Measurements from ENCODE around the gene HOXC13.

Gene HOXC13

GRCh38 chr12:53938326-53939140 lies at the start of gene HOXC13:
TSS of gene HOXC13 (plus strand) at chr12:53938831. CDS start at chr12:53938907, 76 bp downstream.
- peak; percentile 29 for DNase-seq

DNA sequence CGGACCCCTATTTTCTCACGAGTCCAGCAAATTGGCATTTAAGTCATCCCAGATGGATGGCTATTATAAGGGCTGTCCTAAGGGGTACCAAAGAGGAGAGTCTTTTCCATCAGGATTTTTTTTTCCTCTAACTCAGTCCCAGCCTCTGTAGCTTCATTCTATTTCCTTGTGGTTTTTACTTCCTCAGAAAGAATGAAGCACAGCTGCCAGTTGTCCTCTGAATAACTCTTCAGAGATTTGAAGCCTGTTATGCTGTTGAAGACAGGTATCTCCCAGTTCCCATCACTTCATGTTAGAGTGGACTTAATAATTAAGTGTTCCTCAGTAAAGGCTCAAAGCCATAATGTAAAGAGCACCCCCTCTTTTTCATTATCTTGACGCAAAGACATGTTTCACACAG lies 48.5 kb upstream of the HOXC13 start:
- DNase-seq = no peak

GRCh38 chr12:53892762-53893395 lies 45.8 kb upstream of the HOXC13 start:
- no peak for DNase-seq

DNA sequence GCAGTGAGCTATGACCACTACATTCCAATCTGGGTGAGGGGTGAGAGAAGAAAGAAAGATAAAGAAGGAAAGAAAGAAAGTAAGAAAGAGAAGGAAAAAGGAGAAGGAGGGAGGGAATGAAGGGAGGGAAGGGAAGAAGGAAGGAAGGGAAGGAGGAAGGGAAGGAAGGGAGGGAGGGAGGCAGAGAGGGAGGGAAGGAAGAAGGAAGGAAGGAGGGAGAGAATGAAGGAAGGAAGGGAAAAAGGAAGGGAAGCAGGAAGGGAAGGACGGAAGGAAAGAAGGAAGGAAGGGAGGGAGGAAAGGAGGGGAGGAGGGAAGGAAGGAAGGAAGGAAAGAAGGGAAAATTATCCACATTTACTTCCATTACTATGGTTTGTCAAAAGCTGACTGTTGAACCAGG lies 39.4 kb upstream of the HOXC13 start:
- DNase-seq = no peak

DNA sequence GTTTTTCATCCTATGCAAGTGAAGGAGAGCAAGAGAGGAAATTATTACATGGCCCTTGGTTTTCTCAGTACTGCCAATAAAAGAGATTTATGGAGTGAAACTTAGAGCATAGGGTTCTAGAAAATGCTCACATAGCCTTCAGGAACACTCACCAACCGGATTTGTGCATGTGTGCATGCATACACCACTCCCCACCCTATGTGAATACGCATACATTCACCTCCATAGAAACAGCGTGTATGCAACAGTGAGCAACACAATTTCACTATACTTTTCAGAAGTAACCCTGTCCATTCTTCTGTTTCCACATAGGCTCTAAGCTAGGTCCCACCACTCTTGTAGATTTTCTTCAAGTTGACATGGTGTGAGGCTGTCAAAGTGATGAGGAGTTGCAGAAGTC lies 31.5 kb upstream of the HOXC13 start:
- no peak for DNase-seq

GRCh38 chr12:53916788-53917655 lies 21.6 kb upstream of the HOXC13 start:
- no peak for DNase-seq

GRCh38 chr12:53924521-53925405 lies 13.9 kb upstream of the HOXC13 start:
- no peak for DNase-seq

DNA sequence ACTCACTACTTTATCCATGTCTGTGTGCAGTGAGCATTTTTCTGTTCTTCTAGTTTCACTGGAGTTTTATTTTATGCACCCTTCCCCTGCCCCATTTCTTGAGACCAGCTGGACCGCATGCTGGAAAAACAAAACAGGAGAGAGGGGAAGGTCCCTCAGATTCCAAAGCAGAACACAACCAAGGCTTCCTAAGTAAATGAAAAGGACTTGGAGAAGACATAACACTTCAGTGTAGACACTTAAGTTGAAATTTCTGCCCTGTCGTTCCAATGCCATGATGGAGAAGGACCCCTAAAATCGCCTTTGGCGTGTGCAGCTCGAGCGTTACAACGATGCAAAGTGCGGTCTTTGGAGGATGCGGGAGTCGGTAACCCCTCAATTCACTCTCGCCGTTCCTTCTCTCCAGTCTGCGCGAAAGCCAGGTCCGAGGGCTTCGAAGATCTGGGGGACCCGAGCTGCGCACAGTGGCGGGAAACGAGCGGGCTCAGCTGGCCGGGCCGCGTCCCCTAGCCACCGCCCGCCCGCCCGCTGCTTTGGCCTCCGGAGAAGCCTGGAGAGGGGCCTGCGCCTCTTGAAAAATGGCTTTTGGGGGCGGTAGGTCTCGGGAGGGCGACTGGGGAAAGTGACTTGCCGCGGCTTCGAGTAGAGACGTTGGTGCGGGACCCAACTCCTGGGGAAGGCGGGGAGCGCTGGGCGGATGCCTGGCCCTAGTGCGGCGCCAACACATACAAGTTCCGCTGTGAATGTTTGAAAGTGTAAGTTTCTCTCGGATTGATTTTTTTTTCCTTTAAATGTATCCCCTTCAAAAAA lies 11.2 kb upstream of the HOXC13 start:
- no peak for DNase-seq

GRCh38 chr12:53928054-53928835 lies 10.4 kb upstream of the HOXC13 start:
- DNase-seq = no peak

DNA sequence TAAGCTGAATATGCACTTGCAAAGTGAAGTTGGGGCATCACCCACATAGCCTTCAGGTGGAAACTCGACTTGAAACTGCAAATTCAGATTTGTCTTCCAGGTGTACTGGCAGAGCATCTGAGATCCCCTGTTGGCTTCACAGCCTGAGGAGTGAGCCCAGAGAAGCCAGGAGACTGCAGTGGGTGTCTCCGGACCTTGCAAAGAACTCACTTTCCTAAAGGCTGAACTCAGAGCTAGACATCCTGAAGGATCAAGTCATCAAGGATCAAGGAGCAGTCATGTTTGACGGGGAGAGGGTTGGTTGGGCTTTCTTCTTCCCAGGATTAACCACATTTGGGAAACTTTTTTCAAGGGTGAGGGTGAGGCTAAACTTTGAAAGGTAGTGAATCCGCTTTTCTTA lies 9.1 kb upstream of the HOXC13 start:
- no peak for DNase-seq

DNA sequence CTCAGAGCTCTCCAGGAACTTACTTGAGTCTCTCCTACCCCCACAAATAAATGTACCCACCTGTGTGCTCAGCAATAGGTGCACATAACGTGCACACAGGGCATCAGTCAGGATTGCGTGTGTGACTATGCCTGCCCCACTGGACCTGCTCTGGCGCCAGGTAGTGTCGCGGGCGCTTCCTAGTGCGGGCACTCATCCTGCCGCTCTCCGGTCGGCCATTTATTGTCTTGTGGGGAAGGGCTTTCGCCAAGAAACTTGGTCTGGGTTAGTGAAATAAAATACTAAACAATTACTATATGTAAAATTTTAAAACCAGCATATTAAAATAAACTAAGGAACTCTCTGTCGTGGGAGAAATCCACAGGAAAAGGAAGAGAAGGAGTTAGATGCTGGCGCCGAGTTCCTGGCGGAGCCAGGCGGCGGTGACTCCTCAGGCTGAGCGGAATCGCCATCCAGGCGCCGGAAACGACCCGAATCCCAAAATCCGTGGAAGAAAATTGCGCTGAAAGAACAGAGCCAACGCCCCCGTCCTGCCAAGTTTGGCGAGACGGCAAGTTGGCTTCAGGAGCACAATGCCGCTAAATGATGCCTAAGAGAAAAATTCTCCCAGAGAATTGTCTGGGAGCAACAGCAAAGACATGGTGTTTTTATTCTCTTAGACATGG lies 7.9 kb upstream of the HOXC13 start:
- DNase-seq = no peak

DNA sequence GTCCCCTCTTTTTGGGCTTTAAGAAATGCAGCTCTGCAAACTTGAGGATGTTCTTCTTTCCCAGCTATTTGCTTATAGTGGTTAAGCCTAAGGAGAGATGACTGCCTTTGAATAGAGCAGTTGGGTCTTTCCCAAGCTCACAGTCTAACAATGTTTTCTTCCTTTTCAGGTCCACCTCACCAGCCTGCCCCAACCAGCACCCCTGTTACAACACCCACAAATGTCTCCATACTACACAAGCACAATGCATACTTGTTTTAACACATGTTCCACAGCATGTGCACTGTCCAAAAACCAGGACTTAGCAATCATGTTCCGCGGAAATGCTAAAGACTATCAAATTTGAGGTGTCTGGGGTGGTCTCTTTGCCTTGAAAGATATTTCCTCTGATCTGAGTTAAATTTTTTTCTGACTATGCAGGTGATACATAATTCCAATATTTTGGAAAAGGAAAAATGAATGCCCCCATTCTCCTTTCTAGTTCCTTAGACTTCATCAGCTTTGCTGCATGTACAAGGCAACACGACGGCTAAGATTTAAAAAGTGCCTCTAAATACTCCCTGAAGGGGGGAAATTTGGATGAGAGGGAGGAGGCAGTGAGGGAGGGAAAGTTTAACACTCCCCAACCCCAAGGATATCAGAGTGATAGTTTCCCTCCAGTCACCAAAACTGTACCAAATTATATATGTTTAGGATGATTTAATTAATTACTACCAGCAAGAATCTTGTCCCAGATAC lies 6.6 kb upstream of the HOXC13 start:
- DNase-seq = no peak

DNA sequence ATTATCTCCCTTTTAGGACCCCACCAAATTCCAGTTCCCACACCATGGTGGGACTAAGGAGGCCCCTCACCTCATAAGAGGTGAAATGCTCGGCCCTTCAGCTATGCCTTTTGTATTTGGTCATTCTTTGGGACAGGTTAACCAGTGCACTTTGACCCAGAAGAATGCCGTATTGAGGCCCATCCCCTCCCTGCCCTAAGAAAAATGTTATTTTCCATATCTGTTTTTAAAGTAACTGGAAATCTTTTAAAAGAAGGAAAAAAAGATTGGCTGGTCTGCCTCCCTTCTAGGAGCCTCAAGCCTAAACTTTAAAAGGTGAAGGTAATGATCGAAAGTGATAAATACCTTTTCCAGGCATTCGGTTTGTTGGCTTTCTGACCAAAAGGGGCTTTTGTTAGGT lies 5.7 kb upstream of the HOXC13 start:
- no peak for DNase-seq

DNA sequence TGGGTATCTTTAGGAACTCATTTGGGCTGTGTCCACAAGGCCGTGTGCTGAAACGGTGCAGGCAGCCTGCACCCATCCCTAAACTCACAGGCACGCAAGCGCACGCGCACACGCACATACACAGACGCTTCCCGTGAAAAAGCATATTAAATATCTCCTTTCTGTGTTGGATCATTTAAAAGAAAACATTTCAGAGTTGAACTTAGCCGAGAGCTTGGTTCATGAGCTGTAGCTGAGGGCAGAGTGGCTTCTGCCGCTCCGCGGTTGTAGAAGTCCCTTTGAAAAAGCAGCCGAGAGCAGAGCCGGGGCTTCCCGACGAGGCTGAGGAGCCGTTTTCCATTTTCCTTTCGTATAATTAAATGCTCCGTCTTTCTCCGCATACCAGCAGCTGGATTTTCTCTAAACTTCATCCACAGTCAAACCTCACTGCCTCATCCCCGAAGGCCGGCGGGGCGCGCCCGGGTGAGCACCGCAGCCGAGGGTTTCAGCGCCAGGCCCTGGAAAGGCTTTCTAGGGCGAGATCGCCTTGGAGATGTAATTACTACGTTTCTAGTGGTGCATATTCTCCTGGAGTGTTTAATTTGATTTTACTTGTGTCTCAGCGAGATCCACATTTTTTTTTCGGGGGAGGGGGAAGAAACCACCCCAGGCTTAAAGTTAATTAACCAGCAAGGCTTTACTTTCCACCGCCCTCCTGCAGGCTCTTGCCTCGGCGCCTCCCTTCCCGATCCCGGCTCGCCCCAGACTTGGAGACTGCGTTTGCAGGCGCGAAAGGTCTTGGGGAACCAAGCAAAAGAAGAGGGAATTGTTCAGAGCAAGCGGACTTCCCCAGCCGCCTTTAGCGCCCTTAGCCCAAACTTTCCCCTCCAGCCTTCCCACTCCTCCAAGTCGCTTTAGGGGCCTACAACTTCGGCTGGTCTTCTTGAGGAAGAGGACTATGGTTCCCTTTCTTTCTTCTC lies 3.0 kb upstream of the HOXC13 start:
- no peak for DNase-seq

DNA sequence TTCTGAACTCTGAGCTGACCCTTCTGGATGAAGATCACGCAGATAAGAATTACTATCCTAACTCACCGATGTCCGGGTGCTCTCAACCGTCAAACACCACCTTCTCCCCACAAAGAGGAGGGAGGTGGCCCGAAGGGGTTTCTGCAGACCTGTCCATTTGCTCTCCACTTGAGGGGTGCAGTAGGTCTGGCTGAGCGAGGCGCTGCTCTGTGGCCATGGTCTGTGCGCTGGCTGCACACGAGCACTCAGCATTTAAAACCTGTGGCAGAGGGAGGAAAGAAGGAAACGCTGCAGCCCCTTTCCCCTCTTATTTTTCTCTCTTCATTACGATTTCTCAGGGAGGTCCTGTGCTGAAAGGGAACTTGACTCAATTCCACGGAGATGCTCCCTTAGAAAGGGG lies 1.5 kb upstream of the HOXC13 start:
- DNase-seq = no peak

GRCh38 chr12:53937596-53938325 lies 870 bp upstream of the HOXC13 start:
- no peak for DNase-seq

Measured in CD4-positive, alpha-beta T cell treated with Interleukin-6 for 4 hours (primary cell).